Naive B cell (primary cell): Measurements from ENCODE around the gene NUDCD3. TPM values are rescaled to one million over a fixed set of nuclear protein-coding genes. Genes with fewer than 3 reads are reported as not detected.

Source experiments
- ATAC-seq, 2 donors: fragments of 150-1000 bp; cut with Tn5 transposase; 2 replicates each; pipeline ENCODE4 v1.10.0; 2021; ENCODE audit warnings: low read depth in 2 of 2, mild to moderate bottlenecking in 2 of 2, moderate library complexity in 2 of 2
- DNase-seq: peaks from one replicate; pipeline ENCODE4 v3.0.0; 2022
- H3K27ac Mint-ChIP-seq, 6 donors: one replicate each; pipeline ENCODE4 v1.8.0; 2020 to 2022; ENCODE audit warnings: mild to moderate bottlenecking in 6 of 6, mixed read lengths in 6 of 6, moderate library complexity in 5 of 6, inconsistent platforms in 2 of 6
- H3K27me3 Mint-ChIP-seq, 3 donors: one replicate each; pipeline ENCODE4 v1.8.0; 2021 to 2022; ENCODE audit warnings: mixed read lengths in 3 of 3, mild to moderate bottlenecking in 1 of 3
- H3K36me3 Mint-ChIP-seq, 2 donors: one replicate each; pipeline ENCODE4 v1.8.0; 2020 to 2022; ENCODE audit warnings: mixed read lengths in 2 of 2, inconsistent platforms in 1 of 2, mild to moderate bottlenecking in 1 of 2
- H3K4me1 Mint-ChIP-seq, 3 donors: one replicate each; pipeline ENCODE4 v1.8.0; 2020 to 2022; ENCODE audit warnings: mixed read lengths in 3 of 3, inconsistent platforms in 1 of 3, mild to moderate bottlenecking in 1 of 3, moderate library complexity in 1 of 3
- H3K4me3 Mint-ChIP-seq, 8 donors: one replicate each; pipeline ENCODE4 v1.8.0; 2020 to 2022; ENCODE audit warnings: mild to moderate bottlenecking in 8 of 8, mixed read lengths in 8 of 8, moderate library complexity in 8 of 8, inconsistent platforms in 2 of 8
- H3K9me3 Mint-ChIP-seq, 7 donors: one replicate each; pipeline ENCODE4 v1.8.0; 2020 to 2022; ENCODE audit warnings: mixed read lengths in 7 of 7, mild to moderate bottlenecking in 5 of 7, inconsistent platforms in 2 of 7, moderate library complexity in 1 of 7
- polyA plus RNA-seq, 6 donors: library from polyadenylated mRNA; unstranded; fragments of 300-500 nt; fragmentation: Illumina TruSeq; gene quantifications; one replicate each; pipeline ENCODE4 v1.2.3, GENCODE V29; 2021; ENCODE audit warnings: low read depth in 6 of 6

Gene NUDCD3
- 10 to 100 TPM; 32.8 to 70.2 (median 64.4) TPM for polyA plus RNA-seq

DNA sequence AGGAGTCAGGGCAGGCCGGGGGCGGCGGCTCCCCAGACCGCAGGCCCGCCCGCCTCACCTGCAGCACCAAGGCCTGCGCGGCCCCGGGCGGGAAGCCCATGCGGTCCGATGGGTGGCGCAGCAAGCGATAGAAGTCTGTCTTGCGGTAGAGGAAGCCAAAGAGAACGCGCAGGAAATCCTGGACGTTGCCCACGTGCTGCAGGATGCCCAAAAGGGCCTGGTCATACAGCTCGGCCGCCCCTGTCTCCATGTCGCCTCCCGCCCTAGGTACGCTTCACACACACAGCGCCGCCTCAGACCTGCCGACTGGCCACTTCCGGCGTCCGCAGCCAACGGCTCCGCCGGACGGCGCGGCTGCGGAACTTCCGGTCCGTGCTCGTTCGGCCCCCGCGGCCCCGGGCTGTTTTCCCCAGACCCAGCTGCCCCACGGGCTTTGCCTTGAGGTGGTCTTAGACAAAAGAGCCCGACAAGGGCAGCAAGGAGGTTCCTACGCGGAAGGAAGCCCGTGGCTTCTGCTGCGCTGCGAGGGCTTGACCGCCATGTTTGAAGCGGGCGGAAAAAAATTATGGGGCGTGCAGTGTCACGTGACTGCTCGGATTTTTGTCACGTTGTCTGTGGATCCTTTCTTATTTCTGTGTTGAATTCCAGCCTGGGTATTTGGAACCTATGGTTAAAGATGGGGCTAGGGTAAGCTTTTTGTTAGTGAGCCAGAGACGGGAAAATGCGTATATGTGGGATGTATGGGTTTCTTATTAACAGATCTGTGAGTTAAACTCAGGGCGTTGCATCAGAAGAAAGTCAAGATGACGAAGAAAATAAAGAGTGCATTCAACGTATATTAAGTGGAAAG, at the start of gene NUDCD3:
Gene NUDCD3, minus strand, starts transcription at position 308 of the 850 bp plus-strand sequence. Its CDS starts 58 bp downstream, at position 250.
- peak within 1 kb of the TSS; percentile 81 to 97 (median 91) for H3K4me3 Mint-ChIP-seq
- H3K27ac Mint-ChIP-seq, result peak within 1 kb of the TSS; percentile 85 to 98 (median 92)
- peaks cover 31 to 43% (median 42%) of the 10 kb centered on the region in 3 donors for H3K4me1 Mint-ChIP-seq
- H3K27me3 Mint-ChIP-seq, result peaks cover 8 to 15% (median 12%) of the 10 kb centered on the region in 3 donors
- peak; percentile 81 to 82 for ATAC-seq
- peaks cover 0 to 5% of the 10 kb centered on the region in 2 donors for H3K36me3 Mint-ChIP-seq
- DNase-seq, result peak; percentile 78
- no peaks in the 10 kb centered on the region for H3K9me3 Mint-ChIP-seq

DNA sequence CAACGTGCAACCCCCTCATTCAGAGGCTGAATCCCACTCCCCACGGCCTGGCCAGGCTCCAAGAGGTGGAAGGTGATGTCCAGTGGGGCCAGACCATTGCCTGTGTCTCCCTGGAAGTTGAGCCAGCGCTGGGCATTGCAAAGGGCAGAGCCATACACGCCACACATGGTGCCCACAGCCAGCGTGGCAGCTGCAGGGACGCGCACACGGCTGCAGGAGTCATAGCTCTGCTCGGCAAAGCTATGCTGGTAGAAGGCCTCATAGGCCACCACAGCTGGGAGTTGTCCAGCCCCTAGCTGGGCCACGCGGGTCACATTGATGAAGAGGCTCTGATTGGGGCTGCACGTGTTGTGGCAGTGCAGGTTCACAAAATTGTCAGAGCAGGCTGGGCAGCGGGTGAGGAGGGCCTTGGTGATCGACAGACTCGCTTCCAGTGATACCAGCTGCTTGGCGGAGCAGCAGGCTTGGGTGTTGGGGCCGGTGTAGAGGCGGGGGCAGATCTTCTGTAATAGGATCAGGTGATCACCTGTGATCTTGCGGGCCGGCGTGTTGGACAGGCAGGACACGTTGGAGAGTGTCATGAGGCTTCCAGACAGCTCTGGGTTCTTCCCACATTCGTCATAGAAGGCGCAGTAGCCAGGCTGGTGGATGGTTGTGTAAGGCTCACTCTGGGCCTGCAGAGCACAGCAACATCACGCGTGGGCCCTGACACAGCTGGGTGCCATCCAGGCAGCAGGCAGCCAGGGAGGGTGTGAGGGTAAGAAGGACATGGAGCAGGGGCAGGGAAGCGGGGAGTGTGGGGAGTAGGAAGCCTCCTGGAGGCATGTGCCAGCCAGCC, 49.4 kb upstream of the NUDCD3 start:
- Mint-ChIP-seq H3K27me3 (peaks cover 6 to 14% (median 12%) of the 10 kb centered on the region in 3 donors), H3K4me1 (no peaks in the 10 kb centered on the region), H3K36me3 (no peaks in the 10 kb centered on the region), H3K27ac (peak overlapping the region in 1 of 6 donors; percentile 79), H3K4me3 (no peak overlapping the region), H3K9me3 (no peaks in the 10 kb centered on the region)
- ATAC-seq, result no peak
- no peak for DNase-seq

DNA sequence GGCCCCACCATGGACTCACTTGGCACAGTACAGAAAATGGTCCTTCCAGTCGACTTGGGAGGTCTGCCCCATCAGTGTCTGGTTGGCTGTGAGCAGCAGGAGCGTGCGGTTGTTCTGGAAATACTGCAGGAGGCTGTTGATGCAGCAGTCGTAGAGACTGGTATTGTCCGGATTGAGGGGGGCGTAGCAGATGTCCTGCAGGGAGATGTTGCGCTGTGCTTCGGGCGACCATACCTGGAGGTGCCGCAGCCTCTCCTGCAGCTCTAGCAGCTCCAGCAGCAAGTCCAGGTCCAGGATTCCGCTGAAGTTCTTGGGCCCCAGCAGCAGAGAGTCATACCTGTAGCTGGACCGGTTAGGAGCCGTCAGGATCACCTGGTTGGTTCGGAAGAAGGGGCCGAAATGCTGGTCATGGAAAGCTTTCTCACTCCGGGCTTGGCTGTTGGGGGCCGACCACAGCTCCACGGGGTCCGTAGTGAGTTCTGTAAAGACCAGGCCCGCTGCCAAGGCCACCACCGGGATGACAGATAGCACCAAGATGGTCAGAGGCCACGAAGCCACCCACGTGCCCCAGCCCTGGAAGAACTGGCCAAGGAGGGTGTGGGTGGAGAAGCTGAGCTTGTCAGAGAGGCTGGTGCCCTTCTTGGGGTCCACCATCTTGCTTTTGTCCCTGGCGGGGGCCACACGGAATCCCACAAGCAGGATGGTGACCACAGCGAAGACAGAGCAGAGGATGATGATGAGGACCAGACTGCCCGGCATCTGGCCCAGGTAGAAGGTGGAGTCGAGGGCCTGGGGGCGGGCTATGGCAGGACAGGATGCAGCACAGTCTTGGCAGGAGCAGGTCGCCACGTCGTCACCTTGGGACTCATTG, 48.6 kb upstream of the NUDCD3 start:
- Mint-ChIP-seq H3K9me3 (no peaks in the 10 kb centered on the region), H3K4me1 (no peaks in the 10 kb centered on the region), H3K36me3 (no peaks in the 10 kb centered on the region), H3K27ac (no peak overlapping the region), H3K4me3 (peak overlapping the region in 1 of 8 donors; percentile 22), H3K27me3 (peaks cover under 1 to 11% (median 6%) of the 10 kb centered on the region in 3 donors)
- no peak for DNase-seq
- no peak for ATAC-seq

DNA sequence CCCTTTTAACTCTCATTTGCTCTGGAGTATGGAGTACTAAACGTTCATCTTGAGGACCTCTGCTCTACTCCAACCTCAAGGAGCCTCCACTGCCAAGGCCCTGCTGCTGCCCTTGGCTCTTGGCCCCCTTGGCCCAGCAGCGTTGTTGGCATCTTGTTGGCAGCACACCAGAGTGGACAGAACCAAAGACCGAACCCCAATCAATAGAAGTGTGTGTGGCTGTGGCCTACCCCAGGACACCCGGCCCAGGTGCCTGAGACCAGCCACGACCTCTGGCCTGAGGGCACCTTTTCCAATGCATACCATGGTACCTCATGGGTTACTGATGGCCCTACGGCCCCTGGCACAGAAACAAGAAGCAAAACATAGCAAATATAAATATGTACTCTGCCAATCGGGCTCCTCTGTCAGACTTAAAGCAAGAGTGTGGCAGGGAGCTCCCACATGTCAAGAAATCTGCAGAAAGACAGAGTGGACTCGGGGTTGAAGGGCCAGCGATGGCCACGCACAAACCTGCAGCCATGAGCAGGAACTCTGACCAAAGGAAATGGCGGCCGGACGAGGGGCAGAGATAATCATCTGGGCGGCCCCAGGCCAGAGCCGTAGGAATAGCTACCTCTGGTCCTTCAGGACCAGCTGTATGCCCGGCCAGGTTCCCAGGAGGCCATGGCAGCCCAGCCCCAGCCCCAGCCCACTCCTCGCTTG, 47.8 kb upstream of the NUDCD3 start:
- DNase-seq, result no peak
- no peak overlapping the region for H3K27ac Mint-ChIP-seq
- no peaks in the 10 kb centered on the region for H3K4me1 Mint-ChIP-seq
- H3K27me3 Mint-ChIP-seq, result peaks cover 0 to 6% (median 0%) of the 10 kb centered on the region in 3 donors
- H3K36me3 Mint-ChIP-seq, result no peaks in the 10 kb centered on the region
- no peaks in the 10 kb centered on the region for H3K9me3 Mint-ChIP-seq
- peak overlapping the region in 1 of 8 donors; percentile 22 for H3K4me3 Mint-ChIP-seq
- ATAC-seq, result no peak

DNA sequence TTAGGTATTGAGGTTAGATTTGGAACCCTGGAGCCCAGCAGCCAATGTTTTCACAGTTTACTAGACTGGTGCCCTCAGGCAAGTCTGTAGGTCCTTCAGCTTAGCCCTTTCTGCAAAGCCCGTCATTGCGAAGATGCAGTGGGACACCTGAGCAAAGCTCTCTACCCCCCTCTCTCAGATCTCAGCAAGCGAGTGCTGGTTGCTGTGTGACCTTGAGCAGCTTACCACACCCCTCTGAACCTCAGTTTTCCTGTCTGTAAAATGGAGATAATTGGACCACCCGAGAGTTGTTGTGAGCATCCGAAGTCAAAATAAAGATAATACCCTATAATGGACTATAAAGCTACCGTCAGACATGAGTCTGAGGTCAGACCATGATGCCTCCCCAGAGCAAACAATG, 47.0 kb upstream of the NUDCD3 start:
- no peaks in the 10 kb centered on the region for H3K9me3 Mint-ChIP-seq

DNA sequence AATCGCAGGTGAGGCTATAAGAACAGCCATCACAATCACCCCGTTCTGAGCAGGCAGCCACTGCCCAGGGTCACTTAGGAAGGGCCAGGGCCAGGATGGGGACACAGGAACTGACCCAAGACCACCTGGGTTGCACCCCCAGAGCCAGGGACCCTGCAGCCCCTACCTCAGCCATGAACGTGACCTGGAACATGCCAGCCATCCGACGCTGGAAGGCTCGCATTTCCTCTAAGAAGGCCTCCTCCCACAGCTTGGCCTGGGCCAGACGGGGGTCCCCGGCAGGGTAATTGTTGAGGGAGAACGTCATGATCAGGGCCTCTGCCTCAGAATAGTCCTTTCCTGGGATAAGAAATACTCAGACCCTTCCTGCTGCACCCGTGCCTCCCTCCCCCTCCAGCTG, 45.6 kb upstream of the NUDCD3 start:
- DNase-seq (no peak), ATAC-seq (no peak)
- Mint-ChIP-seq H3K27ac (no peak overlapping the region), H3K27me3 (no peaks in the 10 kb centered on the region), H3K9me3 (peaks cover 0 to 2% (median 0%) of the 10 kb centered on the region in 7 donors), H3K4me1 (peaks cover 3 to 4% (median 3%) of the 10 kb centered on the region in 3 donors), H3K4me3 (no peak overlapping the region), H3K36me3 (no peaks in the 10 kb centered on the region)

More for the DNA sequence above, 47.0 kb upstream of the NUDCD3 start:
- H3K4me3 Mint-ChIP-seq, result no peak overlapping the region
- H3K36me3 Mint-ChIP-seq, result no peaks in the 10 kb centered on the region
- ATAC-seq, result no peak
- no peak for DNase-seq
- H3K4me1 Mint-ChIP-seq, result no peaks in the 10 kb centered on the region
- H3K27ac Mint-ChIP-seq, result no peak overlapping the region
- no peaks in the 10 kb centered on the region for H3K27me3 Mint-ChIP-seq

DNA sequence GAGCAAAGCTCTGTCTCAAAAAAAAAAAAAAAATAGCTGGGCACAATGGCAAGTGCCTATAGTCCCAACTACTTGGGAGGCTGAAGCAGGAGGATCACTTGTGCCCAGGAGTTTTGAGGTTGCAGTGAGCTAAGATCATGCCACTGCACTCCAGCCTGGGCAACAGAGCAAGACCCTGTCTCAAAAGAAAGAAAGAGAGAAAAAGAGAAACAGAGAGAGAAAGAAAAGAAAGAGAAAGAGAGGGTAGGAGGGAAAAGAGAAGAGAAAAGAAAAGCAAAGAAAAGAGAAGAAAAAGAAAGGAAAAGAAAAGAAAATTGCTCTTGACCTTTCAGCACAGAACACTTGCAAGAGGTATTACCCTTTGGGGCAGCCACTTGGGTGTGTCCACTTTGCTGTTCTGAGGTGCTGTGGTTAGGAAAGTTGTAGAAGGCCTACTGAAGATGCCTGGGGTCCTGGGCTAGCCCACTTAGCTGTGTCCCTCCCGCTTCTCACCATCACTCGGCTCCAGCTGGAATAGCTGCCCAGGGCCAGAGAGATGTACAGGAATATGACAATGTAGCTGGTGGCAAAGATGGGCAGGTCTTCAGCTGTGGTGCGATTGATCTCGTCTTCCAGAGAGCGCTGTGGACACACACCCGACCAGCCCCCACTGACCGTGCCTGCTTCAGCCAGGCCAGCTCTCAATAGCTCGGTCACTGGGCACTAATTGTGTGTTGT, 45.0 kb upstream of the NUDCD3 start:
- H3K27me3 Mint-ChIP-seq, result no peaks in the 10 kb centered on the region
- no peak overlapping the region for H3K4me3 Mint-ChIP-seq
- H3K4me1 Mint-ChIP-seq, result peaks cover 4 to 9% (median 9%) of the 10 kb centered on the region in 3 donors
- H3K36me3 Mint-ChIP-seq, result no peaks in the 10 kb centered on the region
- no peak for DNase-seq
- H3K9me3 Mint-ChIP-seq, result peaks cover 0 to 2% (median 0%) of the 10 kb centered on the region in 7 donors
- no peak for ATAC-seq
- H3K27ac Mint-ChIP-seq, result no peak overlapping the region

DNA sequence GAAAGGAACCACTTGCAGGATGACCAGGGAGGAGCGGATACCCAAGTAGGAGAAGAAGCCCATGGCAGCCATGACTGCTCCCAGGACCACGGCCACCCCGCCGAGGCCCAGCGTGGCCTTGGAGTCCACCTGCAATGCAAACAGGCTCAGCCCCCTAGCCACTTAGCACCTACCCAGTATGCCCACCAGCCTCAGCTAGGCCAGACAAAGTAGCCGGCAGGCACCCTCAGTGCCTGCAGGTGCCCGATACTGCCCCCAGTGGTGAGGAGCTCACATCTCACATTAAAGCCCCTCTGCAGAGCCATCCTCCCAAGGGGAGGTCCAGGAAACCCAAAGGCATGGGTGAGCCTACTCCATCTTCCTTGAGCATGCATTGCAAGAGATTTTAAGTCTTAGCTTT, 44.0 kb upstream of the NUDCD3 start:
- peak; percentile 11 for DNase-seq
- peaks cover 0 to 5% (median 0%) of the 10 kb centered on the region in 7 donors for H3K9me3 Mint-ChIP-seq
- no peak overlapping the region for H3K4me3 Mint-ChIP-seq
- peaks cover 4 to 12% (median 9%) of the 10 kb centered on the region in 3 donors for H3K4me1 Mint-ChIP-seq
- no peaks in the 10 kb centered on the region for H3K27me3 Mint-ChIP-seq
- ATAC-seq, result peak; percentile 65 to 74
- H3K27ac Mint-ChIP-seq, result peak overlapping the region in 1 of 6 donors; percentile 80
- no peaks in the 10 kb centered on the region for H3K36me3 Mint-ChIP-seq

DNA sequence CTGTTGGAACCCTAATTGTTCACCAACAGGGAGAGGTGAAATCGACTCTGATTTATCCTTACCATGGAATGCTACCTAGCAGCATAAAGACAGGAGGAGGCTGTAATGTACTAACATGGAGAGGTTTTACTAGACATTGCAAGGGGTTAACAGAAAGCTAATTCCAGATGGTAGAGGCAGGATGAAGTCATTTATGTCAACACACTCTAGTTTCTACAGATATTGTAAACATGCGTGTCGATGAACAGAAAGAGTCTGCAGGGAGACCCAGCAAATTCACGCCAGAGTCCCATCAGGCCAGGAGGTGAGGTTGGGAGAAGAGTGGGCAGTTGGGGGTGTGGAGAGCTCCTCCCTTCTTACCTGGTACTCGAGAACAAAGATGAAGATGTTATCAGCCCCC, 43.6 kb upstream of the NUDCD3 start:
- Mint-ChIP-seq H3K27me3 (peaks cover 0 to 3% (median 0%) of the 10 kb centered on the region in 3 donors), H3K36me3 (no peaks in the 10 kb centered on the region), H3K27ac (peak overlapping the region in 2 of 6 donors; percentile 38 to 80), H3K9me3 (peaks cover 0 to 7% (median 2%) of the 10 kb centered on the region in 7 donors), H3K4me1 (peaks cover 4 to 12% (median 9%) of the 10 kb centered on the region in 3 donors), H3K4me3 (no peak overlapping the region)
- no peak for DNase-seq
- no peak for ATAC-seq

DNA sequence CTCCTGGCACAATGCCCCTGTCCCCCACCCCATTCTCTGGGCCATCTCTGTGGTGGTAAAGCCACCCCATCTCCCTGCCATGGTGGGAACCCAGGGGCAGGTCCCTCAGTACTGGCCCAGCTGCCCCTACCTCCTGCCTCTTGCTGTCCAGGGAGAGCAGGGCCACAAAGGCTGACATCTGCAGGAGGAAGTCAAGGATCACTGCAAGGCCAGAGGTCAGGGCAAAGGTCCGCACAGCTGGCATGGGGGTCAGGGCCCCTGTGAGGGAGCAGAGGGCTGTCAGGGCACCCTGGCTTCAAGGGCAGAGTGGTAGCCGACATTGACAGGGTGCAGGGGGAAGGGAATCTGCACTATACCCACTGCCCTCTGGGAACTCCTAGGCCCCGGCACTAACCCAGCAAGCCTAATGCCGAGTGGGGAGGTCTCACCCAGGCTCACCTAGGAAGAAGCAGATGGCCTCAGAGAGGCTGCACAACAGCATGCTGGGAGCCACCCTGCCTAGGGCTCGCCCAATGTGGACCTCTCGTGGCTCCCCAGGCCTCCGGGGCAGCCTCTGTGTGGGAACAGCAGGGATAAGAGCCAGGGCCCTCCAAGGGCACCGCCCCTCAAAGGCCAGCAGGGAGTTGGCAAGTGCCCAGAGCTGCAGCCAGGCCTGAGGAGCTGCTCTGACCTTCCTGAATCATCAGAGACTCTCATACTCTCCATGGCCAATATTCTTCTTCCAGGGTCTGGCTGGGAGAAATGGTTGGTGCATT, 43.0 kb upstream of the NUDCD3 start:
- peaks cover 0 to 10% (median 5%) of the 10 kb centered on the region in 7 donors for H3K9me3 Mint-ChIP-seq
- peak overlapping the region in 1 of 6 donors; percentile 67 for H3K27ac Mint-ChIP-seq
- no peak for DNase-seq
- peaks cover 0 to 8% (median 0%) of the 10 kb centered on the region in 3 donors for H3K27me3 Mint-ChIP-seq
- no peak overlapping the region for H3K4me3 Mint-ChIP-seq
- ATAC-seq, result no peak
- peaks cover 4 to 12% (median 9%) of the 10 kb centered on the region in 3 donors for H3K4me1 Mint-ChIP-seq
- H3K36me3 Mint-ChIP-seq, result no peaks in the 10 kb centered on the region
